ENCODE data around the gene DUSP10.
A peak's percentile ranks its signal among the peaks of the same experiment; 100 is the strongest.

The DUSP10 gene

DNA sequence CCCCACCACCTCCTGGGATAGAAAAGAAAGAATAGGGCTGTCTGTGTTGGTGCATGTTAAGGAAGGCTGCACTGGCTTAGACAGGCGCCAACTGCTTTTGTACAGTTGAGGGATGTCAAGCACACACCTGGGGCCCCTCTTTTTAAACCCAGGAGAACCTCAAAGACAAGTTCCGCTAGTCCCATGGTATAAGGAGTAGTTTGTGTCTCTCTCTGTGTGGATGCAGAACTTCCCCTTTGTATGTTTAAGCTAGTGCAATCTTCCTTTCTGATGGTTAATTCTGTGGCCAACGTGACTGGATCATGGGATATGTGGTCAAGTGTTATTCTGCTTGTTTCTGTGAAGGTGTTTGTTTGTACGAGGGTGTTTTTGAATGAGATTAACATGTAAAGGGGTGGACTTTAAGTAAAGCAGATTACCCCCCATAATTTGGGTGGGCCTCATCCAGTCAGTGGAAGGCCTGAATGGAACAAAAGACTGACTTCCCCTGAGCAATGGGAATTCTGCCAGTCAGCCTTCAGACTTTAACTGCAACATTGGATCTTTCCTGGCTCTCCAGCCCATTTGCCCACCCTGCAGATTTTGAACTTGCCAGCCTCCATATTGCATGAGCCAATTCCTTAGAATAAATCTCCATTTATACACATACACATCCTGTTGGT lies 9.5 kb upstream of the DUSP10 start:
- Histone ChIP-seq H3K4me3 (ENCODE audit: insufficient read depth in 1 of 2, low read depth in 1 of 2, low read length in 2 of 2) (no peak overlapping the region), H3K4me1 (ENCODE audit: control insufficient read depth, insufficient read depth, low read depth, low read length) (no peaks in the 10 kb centered on the region), H3K18ac (ENCODE audit: low read depth in 1 of 2, low read length in 2 of 2) (no peak overlapping the region), H3K9me3 (ENCODE audit: control insufficient read depth, low read length) (no peaks in the 10 kb centered on the region), H3K4ac (ENCODE audit: low read depth in 1 of 2, low read length in 2 of 2) (no peak overlapping the region), H2BK5ac (ENCODE audit: low read depth, low read length, poor library complexity, severe bottlenecking) (no peak overlapping the region), H3K4me2 (ENCODE audit: low read length, poor library complexity, severe bottlenecking) (no peak overlapping the region), H4K8ac (ENCODE audit: low read length) (no peak overlapping the region), H4K91ac (ENCODE audit: low read length) (no peak overlapping the region), H3K36me3 (ENCODE audit: control insufficient read depth in 1 of 2, insufficient read depth in 2 of 2, low read depth in 1 of 2, low read length in 2 of 2) (no peaks in the 10 kb centered on the region), H2AK5ac (ENCODE audit: low read length, severe bottlenecking) (no peak overlapping the region), H2BK15ac (ENCODE audit: low read depth, poor library complexity, severe bottlenecking) (no peak overlapping the region), H2BK120ac (ENCODE audit: low read depth, low read length) (no peak overlapping the region), H2BK12ac (ENCODE audit: low read length in 2 of 2) (no peak overlapping the region), H3K9ac (ENCODE audit: low read length) (no peak overlapping the region), H3K23ac (ENCODE audit: low read length in 2 of 2) (no peak overlapping the region), H3K14ac (ENCODE audit: low read length in 2 of 2) (no peak overlapping the region), H3K79me1 (replicated peaks; ENCODE audit: low read length, poor library complexity, severe bottlenecking) (no peaks in the 10 kb centered on the region), H3K27me3 (ENCODE audit: control insufficient read depth in 1 of 2, insufficient read depth in 1 of 2, low read length in 2 of 2) (no peaks in the 10 kb centered on the region), H2AFZ (ENCODE audit: low read depth, low read length) (peak overlapping the region; percentile 8), H3K27ac (ENCODE audit: low read length, poor library complexity, severe bottlenecking) (no peak overlapping the region)
- 88% methylated on average over 4 of the region's 4 CpGs for WGBS
- DNase-seq: no peak

DNA sequence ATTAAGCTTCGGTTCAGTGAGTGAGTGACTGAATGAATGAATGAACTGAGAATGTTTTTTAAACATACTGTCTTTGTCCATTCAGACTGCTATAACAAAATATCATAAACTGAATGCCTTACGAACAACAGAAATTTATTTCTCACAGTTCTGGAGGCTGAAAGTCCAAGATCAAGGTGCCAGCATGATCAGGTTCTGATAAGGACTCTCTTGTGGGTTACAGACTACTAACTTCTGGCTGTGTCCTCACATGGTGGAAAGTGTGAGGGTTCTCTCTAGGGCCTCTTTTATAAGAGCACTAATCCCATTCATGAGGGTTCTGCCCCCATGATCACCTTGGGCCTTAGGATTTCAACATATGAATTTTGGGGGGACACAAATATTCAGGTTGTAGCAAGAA lies 7.1 kb upstream of the DUSP10 start:
- H3K79me1 ChIP-seq (replicated peaks; ENCODE audit: low read length, poor library complexity, severe bottlenecking): no peaks in the 10 kb centered on the region
- no peak overlapping the region for H2BK120ac ChIP-seq (ENCODE audit: low read depth, low read length)
- no peaks in the 10 kb centered on the region for H3K9me3 ChIP-seq (ENCODE audit: control insufficient read depth, low read length)
- no peak overlapping the region for H2BK5ac ChIP-seq (ENCODE audit: low read depth, low read length, poor library complexity, severe bottlenecking)
- H3K4ac ChIP-seq (ENCODE audit: low read depth in 1 of 2, low read length in 2 of 2): no peak overlapping the region
- peak overlapping the region; percentile 83 for H2BK15ac ChIP-seq (ENCODE audit: low read depth, poor library complexity, severe bottlenecking)
- H2AFZ ChIP-seq (ENCODE audit: low read depth, low read length): no peak overlapping the region
- H3K18ac ChIP-seq (ENCODE audit: low read depth in 1 of 2, low read length in 2 of 2): peak overlapping the region in 1 of 2 experiments; percentile 21
- no peak overlapping the region for H3K4me2 ChIP-seq (ENCODE audit: low read length, poor library complexity, severe bottlenecking)
- no peaks in the 10 kb centered on the region for H3K36me3 ChIP-seq (ENCODE audit: control insufficient read depth in 1 of 2, insufficient read depth in 2 of 2, low read depth in 1 of 2, low read length in 2 of 2)
- no peak overlapping the region for H3K14ac ChIP-seq (ENCODE audit: low read length in 2 of 2)
- 100% methylated on average over 1 of the region's 2 CpGs for WGBS
- no peak overlapping the region for H4K8ac ChIP-seq (ENCODE audit: low read length)
- DNase-seq: no peak
- H3K23ac ChIP-seq (ENCODE audit: low read length in 2 of 2): no peak overlapping the region
- peak overlapping the region; percentile 27 for H4K91ac ChIP-seq (ENCODE audit: low read length)
- H3K9ac ChIP-seq (ENCODE audit: low read length): no peak overlapping the region
- H3K4me3 ChIP-seq (ENCODE audit: insufficient read depth in 1 of 2, low read depth in 1 of 2, low read length in 2 of 2): no peak overlapping the region
- no peak overlapping the region for H3K27ac ChIP-seq (ENCODE audit: low read length, poor library complexity, severe bottlenecking)
- no peaks in the 10 kb centered on the region for H3K27me3 ChIP-seq (ENCODE audit: control insufficient read depth in 1 of 2, insufficient read depth in 1 of 2, low read length in 2 of 2)
- H3K4me1 ChIP-seq (ENCODE audit: control insufficient read depth, insufficient read depth, low read depth, low read length): no peaks in the 10 kb centered on the region
- no peak overlapping the region for H2BK12ac ChIP-seq (ENCODE audit: low read length in 2 of 2)
- no peak overlapping the region for H2AK5ac ChIP-seq (ENCODE audit: low read length, severe bottlenecking)

DNA sequence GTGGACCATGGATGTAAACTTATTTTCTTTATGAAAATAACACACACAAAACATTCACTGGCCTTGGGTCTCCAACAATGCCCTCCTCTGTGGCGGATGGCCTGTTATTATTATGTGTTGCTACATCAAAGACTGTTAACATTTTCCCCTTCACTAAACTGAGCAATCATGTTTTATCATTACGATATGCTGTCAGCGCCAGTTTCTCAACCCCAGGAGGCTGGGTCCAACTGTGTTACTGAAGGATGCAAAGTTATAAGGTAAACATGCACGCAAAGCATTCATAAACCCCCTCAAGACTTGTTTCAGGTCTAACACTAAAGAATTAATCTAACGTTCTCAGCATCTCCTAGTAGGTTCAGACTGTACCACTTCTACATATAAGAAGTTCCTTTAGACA lies 6.0 kb upstream of the DUSP10 start:
- no peak for DNase-seq
- Histone ChIP-seq H3K9ac (ENCODE audit: low read length) (no peak overlapping the region), H3K18ac (ENCODE audit: low read depth in 1 of 2, low read length in 2 of 2) (no peak overlapping the region), H2BK12ac (ENCODE audit: low read length in 2 of 2) (no peak overlapping the region), H3K27me3 (ENCODE audit: control insufficient read depth in 1 of 2, insufficient read depth in 1 of 2, low read length in 2 of 2) (no peaks in the 10 kb centered on the region), H3K9me3 (ENCODE audit: control insufficient read depth, low read length) (no peaks in the 10 kb centered on the region), H2BK5ac (ENCODE audit: low read depth, low read length, poor library complexity, severe bottlenecking) (no peak overlapping the region), H2AK5ac (ENCODE audit: low read length, severe bottlenecking) (no peak overlapping the region), H3K4ac (ENCODE audit: low read depth in 1 of 2, low read length in 2 of 2) (no peak overlapping the region), H4K91ac (ENCODE audit: low read length) (no peak overlapping the region), H3K14ac (ENCODE audit: low read length in 2 of 2) (no peak overlapping the region), H3K23ac (ENCODE audit: low read length in 2 of 2) (no peak overlapping the region), H3K27ac (ENCODE audit: low read length, poor library complexity, severe bottlenecking) (no peak overlapping the region), H2BK15ac (ENCODE audit: low read depth, poor library complexity, severe bottlenecking) (no peak overlapping the region), H3K79me1 (replicated peaks; ENCODE audit: low read length, poor library complexity, severe bottlenecking) (no peaks in the 10 kb centered on the region), H2AFZ (ENCODE audit: low read depth, low read length) (no peak overlapping the region), H4K8ac (ENCODE audit: low read length) (no peak overlapping the region), H3K4me3 (ENCODE audit: insufficient read depth in 1 of 2, low read depth in 1 of 2, low read length in 2 of 2) (no peak overlapping the region), H2BK120ac (ENCODE audit: low read depth, low read length) (no peak overlapping the region), H3K36me3 (ENCODE audit: control insufficient read depth in 1 of 2, insufficient read depth in 2 of 2, low read depth in 1 of 2, low read length in 2 of 2) (no peaks in the 10 kb centered on the region), H3K4me2 (ENCODE audit: low read length, poor library complexity, severe bottlenecking) (no peak overlapping the region), H3K4me1 (ENCODE audit: control insufficient read depth, insufficient read depth, low read depth, low read length) (no peaks in the 10 kb centered on the region)
- WGBS: 93% methylated on average over 5 of the region's 5 CpGs

DNA sequence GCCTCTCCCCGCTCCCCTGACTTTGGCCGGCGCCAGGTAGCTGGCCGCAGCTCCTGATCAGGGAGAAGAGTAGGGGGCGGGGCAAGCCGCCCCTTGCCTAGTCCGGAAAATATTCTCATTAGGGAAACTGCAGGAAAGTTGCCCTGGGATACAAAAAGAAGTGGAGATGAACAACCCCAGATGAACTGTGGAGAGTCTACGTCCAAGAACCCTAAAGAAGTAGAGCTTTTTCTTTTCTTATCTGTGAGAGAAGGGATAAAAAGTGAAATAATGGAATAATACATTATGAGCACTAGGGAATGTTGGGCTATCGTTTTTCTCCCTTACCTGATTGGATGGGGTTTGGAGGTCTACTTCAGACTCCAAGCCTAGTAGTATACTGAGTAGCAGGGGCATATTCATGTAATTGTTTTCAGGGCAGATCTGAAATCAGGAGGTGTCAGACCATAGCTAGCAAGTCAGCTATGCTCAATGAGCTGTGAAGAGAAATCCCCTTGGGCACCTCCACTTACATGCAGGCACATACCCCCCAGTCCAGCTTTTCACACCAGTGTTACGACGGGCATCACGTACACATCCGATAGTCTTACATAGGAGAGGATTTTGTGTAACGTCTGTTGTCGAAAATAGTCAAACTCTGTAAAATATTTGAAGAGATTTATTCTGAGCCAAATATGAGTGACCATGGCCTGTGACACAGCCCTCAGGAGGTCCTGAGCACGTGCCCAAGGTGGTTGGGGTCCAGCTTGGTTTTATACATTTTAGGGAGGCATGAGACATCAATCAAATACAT lies 1.7 kb upstream of the DUSP10 start:
- H3K4me1 ChIP-seq (ENCODE audit: control insufficient read depth, insufficient read depth, low read depth, low read length): peaks cover 5% of the 10 kb centered on the region
- peak overlapping the region; percentile 85 for H4K91ac ChIP-seq (ENCODE audit: low read length)
- H2BK5ac ChIP-seq (ENCODE audit: low read depth, low read length, poor library complexity, severe bottlenecking): peak overlapping the region; percentile 11
- 40% methylated on average over 16 of the region's 16 CpGs for WGBS
- DNase-seq: no peak
- H3K14ac ChIP-seq (ENCODE audit: low read length in 2 of 2): no peak overlapping the region
- H3K4me2 ChIP-seq (ENCODE audit: low read length, poor library complexity, severe bottlenecking): peak overlapping the region; percentile 86
- peak overlapping the region; percentile 56 for H3K27ac ChIP-seq (ENCODE audit: low read length, poor library complexity, severe bottlenecking)
- H2BK12ac ChIP-seq (ENCODE audit: low read length in 2 of 2): peak overlapping the region in 1 of 2 experiments; percentile 94
- peak overlapping the region; percentile 90 to 96 for H3K18ac ChIP-seq (ENCODE audit: low read depth in 1 of 2, low read length in 2 of 2)
- H2BK120ac ChIP-seq (ENCODE audit: low read depth, low read length): peak overlapping the region; percentile 94
- peak overlapping the region; percentile 96 for H3K9ac ChIP-seq (ENCODE audit: low read length)
- peaks cover 3% of the 10 kb centered on the region for H3K79me1 ChIP-seq (replicated peaks; ENCODE audit: low read length, poor library complexity, severe bottlenecking)
- peaks cover 7 to 8% of the 10 kb centered on the region in 2 experiments for H3K36me3 ChIP-seq (ENCODE audit: control insufficient read depth in 1 of 2, insufficient read depth in 2 of 2, low read depth in 1 of 2, low read length in 2 of 2)
- H3K9me3 ChIP-seq (ENCODE audit: control insufficient read depth, low read length): no peaks in the 10 kb centered on the region
- H3K23ac ChIP-seq (ENCODE audit: low read length in 2 of 2): no peak overlapping the region
- peak overlapping the region; percentile 77 for H2AFZ ChIP-seq (ENCODE audit: low read depth, low read length)
- no peak overlapping the region for H2AK5ac ChIP-seq (ENCODE audit: low read length, severe bottlenecking)
- no peaks in the 10 kb centered on the region for H3K27me3 ChIP-seq (ENCODE audit: control insufficient read depth in 1 of 2, insufficient read depth in 1 of 2, low read length in 2 of 2)
- H4K8ac ChIP-seq (ENCODE audit: low read length): peak overlapping the region; percentile 80
- H2BK15ac ChIP-seq (ENCODE audit: low read depth, poor library complexity, severe bottlenecking): peak overlapping the region; percentile 98
- H3K4ac ChIP-seq (ENCODE audit: low read depth in 1 of 2, low read length in 2 of 2): peak overlapping the region; percentile 50 to 86
- H3K4me3 ChIP-seq (ENCODE audit: insufficient read depth in 1 of 2, low read depth in 1 of 2, low read length in 2 of 2): peak overlapping the region; percentile 72 to 99

All from mesenchymal stem cell (in vitro differentiated cells and primary cell).